ENCODE data around the gene EFCAB13.

EFCAB13 gene

DNA sequence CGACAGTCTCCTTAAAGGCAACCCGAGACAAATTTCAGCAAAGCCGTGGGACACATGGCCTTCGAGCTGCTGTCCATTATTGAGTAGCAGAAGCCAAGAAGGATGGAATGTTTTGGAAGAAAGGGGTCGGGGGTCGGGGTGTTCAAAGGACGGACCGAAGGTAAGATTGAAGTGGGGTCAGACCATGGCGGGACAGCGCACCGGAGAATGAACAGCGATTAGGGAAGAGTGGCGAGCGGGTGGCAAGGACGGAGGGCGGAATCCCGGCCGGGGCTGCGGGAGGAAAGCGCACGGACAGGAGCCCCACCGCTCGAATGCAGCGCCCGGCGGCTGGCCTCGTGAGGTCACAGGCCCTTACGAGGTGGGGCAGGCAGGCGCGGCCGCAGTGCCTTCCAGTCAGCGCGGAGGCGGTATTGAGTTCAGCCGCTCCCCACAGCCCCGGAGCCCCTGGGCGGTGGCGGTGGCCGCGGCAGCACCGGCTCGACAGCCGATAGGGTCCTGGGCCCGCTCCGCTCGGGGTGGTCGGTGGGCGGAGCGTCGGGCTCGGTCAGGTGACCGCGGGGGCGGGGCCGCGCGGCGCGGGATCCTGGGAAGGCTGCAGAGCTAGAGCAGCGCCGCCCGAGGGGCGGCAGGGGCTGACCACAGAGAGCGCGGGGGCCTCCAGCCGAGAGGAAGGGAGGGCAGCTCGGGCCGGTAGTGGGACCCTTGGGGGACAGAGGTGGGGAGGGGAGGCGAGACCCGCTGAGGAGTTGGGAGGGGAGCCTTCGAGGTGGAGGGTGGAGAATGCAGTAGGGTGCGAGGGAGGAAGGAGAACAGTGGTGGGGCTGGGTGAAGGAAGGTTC lies at the start of gene EFCAB13:
Gene EFCAB13, plus strand, starts transcription at position 574 of the 842 bp plus-strand sequence. CDS start 4,399 bp downstream, outside the sequence.
- FAIRE-seq, result no peak

DNA sequence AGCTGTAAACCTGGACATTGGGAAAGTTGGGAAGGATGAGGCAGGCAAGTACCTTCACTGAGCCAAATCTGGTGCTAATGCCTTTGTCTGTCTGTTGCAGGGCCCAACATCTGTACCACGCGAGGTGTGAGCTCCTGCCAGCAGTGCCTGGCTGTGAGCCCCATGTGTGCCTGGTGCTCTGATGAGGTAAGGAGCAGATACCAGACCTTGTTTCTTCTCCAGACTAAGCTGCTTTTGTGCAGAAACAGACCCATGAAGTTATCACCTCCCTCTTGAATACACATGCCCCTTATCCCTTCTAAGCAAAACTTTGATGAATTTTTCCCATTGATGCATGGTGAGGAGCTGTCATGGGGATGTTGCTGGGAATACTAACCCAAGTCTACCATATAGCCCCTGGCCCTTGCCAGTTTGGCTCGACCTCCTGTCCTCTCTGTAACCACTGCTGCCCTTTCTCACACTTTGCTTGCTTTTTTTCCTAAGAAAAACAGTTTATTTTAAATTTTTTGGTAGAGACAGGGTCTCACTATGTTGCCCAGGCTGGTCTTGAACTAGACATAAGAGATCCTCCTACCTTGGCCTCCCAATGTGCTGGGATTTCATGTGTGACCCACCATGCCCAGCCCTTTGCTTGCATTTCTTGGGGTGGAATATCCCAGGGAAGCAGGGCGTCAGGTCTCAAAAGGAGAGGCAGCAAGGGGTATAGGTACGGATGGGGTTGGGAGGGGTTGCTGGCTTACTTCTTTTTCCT lies 49.3 kb upstream of the EFCAB13 start:
- FAIRE-seq, result no peak

DNA sequence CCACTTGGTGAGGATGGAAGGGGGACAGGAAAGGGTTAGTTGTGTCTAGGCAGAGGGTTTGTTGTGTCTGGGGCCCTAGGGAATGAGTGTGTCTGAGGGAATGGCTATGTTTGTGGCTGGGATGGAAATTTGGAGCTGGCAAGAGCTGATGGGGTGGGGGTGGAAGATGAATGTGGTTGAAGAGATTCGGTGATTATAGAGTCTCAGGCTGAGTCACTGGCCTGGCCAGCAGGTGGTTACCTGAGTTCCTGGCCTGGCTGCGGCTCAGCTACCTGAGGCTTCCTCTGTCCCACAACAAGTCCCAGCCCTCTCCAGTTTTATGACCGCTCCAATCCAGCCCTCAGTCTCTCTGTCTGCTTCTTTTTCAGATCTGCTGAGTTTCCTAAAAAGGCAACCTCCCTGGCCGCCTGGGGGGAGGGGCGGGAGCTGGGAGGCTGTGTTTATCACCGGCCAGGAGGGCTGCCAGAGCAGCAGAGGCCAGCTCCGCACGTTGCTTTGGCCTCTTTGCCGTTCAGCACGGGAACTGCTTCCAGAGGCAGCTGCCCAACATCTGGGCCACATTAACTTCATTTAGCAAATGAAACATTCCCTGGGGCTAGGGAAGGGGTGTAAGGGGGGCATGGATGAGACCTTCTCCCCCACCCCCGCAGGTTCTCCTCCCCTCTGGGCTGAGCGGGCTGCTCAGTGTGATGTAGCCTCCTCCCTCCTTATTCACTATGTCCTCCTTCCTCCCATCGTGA lies 48.3 kb upstream of the EFCAB13 start:
- FAIRE-seq, result no peak

GRCh38 chr17:47276444-47276843 lies 47.3 kb upstream of the EFCAB13 start:
- no peak for FAIRE-seq

GRCh38 chr17:47276868-47277267 lies 46.9 kb upstream of the EFCAB13 start:
- no peak for FAIRE-seq

GRCh38 chr17:47277921-47278320 lies 45.8 kb upstream of the EFCAB13 start:
- FAIRE-seq, result no peak

DNA sequence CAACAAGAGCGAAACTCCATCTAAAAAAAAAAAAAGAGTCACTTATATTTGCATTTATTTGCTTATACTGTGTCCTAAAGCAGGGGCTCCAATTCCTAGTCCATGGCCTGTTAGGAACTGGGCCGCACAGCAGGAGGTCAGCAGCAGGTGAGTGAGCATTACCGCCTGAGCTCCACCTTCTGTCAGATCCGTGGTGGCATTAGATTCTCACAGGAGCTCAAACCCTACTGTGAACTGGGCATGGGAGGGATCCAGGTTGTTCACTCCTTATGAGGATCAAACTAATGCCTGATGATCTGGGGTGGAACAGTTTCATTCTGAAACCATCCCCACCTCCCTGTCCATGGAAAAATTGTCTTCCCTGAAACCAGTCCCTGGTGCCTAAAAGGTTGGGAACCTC lies 45.2 kb upstream of the EFCAB13 start:
- no peak for FAIRE-seq

GRCh38 chr17:47279062-47279801 lies 44.5 kb upstream of the EFCAB13 start:
- FAIRE-seq, result no peak

- no peak for FAIRE-seq
Measured at GRCh38 chr17:47280072-47280811, 43.5 kb upstream of the EFCAB13 start.

DNA sequence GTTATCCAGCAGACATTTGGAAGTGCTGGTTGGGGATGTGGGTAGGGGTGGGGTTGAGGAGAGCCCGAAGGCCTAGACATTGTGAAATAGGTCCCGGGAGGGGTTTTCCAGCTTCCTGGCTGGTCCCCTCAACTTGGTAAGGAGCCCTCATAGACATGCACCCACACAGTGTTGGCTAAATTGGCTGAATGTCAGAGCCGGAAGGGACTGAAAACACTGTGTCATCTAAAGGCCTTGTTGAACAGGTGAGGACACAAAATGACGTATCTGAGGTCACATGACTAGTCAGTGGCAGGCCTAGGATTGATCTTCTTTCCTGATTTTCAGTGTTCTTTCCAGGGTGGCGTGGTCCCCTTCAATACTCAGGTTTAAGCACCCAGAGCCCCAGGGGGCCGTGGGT lies 42.5 kb upstream of the EFCAB13 start:
- FAIRE-seq, result no peak

GRCh38 chr17:47285003-47285402 lies 38.8 kb upstream of the EFCAB13 start:
- FAIRE-seq, result no peak

- no peak for FAIRE-seq
Measured at GRCh38 chr17:47286198-47286914, 37.4 kb upstream of the EFCAB13 start.

GRCh38 chr17:47287068-47287467 lies 36.7 kb upstream of the EFCAB13 start:
- FAIRE-seq, result no peak

- FAIRE-seq, result no peak
Measured at GRCh38 chr17:47287639-47288038, 36.1 kb upstream of the EFCAB13 start.

GRCh38 chr17:47288531-47289116 lies 35.1 kb upstream of the EFCAB13 start:
- FAIRE-seq, result no peak

- FAIRE-seq, result no peak
Measured at GRCh38 chr17:47289302-47289701, 34.5 kb upstream of the EFCAB13 start.

DNA sequence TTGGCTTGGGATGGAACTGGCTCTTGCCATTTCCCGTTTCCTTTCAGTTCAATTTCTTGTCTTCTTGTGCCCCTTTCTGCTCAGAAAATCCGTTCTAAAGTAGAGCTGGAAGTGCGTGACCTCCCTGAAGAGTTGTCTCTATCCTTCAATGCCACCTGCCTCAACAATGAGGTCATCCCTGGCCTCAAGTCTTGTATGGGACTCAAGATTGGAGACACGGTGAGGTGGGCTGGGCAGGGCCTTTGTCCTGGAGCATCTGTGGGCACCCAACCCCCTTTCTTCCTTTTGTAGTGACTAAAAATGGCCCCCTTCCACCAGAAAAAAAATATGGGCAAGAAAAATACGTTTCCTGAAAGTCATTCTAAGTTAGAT lies 32.9 kb upstream of the EFCAB13 start:
- no peak for FAIRE-seq

DNA sequence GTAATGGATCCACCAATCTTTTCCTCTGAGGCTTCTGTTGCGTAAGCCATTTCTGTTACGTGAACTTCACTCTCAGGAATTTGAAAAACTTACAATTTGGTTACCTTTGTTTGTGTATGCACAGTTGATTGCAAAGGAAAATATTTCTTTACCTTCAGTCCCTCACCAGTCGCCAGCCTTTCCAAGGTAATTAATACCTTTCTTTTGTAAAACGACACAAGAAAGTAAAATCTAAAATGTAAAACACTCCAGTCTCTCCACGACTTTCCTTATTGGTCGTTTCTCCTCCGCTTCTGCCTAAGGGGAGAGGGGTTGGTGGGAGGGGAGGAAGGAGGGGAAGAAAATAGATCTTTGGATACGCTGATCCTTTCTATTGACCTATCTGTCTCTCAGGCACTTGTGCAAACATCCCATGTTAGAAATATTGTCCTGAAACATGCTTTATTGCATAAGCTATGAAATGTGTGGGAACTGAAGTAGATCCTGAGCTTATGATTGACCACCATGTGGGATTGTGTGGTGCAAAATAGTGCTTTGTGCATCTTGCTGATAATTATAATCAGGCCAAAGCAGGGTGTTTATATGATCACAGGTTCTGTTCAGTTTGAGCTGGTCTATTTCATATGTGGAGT lies 32.4 kb upstream of the EFCAB13 start:
- FAIRE-seq, result no peak

GRCh38 chr17:47292206-47292605 lies 31.5 kb upstream of the EFCAB13 start:
- no peak for FAIRE-seq
